KMS-11 (cell line): ENCODE results near the gene LEFTY1.
"Not testable (repeated sequence)": the region's sequence is repeated elsewhere in the genome, so short reads cannot be mapped to it uniquely, and the experiment has no call there.

Experiments used
- H2AFZ ChIP-seq: fragments of 200-600 bp; sonication (generic); 2 replicates; pipeline ENCODE4 v1.6.1; 2016; ENCODE audit warnings: antibody characterized with exemption, mixed run types, low read depth
- H3K27ac ChIP-seq: fragments of 200-600 bp; sonication (generic); 2 replicates; pipeline ENCODE4 v1.6.1; 2016; ENCODE audit warnings: mild to moderate bottlenecking, mixed run types
- H3K27me3 ChIP-seq: fragments of 200-600 bp; sonication (generic); 2 replicates; pipeline ENCODE4 v1.6.1; 2017; ENCODE audit warnings: mild to moderate bottlenecking, low read depth, mixed run types, moderate library complexity; ENCODE audit not compliant: insufficient read depth
- H3K36me3 ChIP-seq: fragments of 200-600 bp; sonication (generic); 2 replicates; pipeline ENCODE4 v1.6.1; 2017; ENCODE audit warnings: mild to moderate bottlenecking, mixed run types; ENCODE audit not compliant: insufficient read depth
- H3K4me1 ChIP-seq: fragments of 200-600 bp; sonication (generic); 2 replicates; pipeline ENCODE4 v1.6.1; 2016; ENCODE audit warnings: mild to moderate bottlenecking, low read depth, mixed run types; ENCODE audit not compliant: poor library complexity, severe bottlenecking
- H3K4me2 ChIP-seq: fragments of 200-600 bp; sonication (generic); 2 replicates; pipeline ENCODE4 v1.7.0; 2016; ENCODE audit warnings: mild to moderate bottlenecking, mixed run types
- H3K4me3 ChIP-seq: fragments of 200-600 bp; sonication (generic); IDR thresholded peaks from 2 replicates; pipeline ENCODE4 v1.6.1; 2017; ENCODE audit warnings: low read depth, low read length, mixed read lengths; ENCODE audit not compliant: insufficient read depth
- H3K79me2 ChIP-seq: fragments of 200-600 bp; sonication (generic); 2 replicates; pipeline ENCODE4 v1.6.1; 2016; ENCODE audit warnings: low read depth, mixed run types; ENCODE audit not compliant: insufficient read depth
- H3K9ac ChIP-seq: fragments of 200-600 bp; sonication (generic); 2 replicates; pipeline ENCODE4 v1.6.1; 2016; ENCODE audit warnings: mild to moderate bottlenecking, mixed run types
- H4K20me1 ChIP-seq: fragments of 200-600 bp; sonication (generic); 2 replicates; pipeline ENCODE4 v1.6.1; 2016; ENCODE audit warnings: mild to moderate bottlenecking, mixed run types; ENCODE audit not compliant: insufficient read depth
- TF ChIP-seq, protein P1 (sequence below): fragments of 200-600 bp; sonication (generic); conservative IDR thresholded peaks from 2 replicates; pipeline ENCODE4 v1.6.1; 2017; ENCODE audit warnings: low read depth, mild to moderate bottlenecking, antibody characterized with exemption, low read length, moderate library complexity, mixed read lengths

LEFTY1 gene, protein sequence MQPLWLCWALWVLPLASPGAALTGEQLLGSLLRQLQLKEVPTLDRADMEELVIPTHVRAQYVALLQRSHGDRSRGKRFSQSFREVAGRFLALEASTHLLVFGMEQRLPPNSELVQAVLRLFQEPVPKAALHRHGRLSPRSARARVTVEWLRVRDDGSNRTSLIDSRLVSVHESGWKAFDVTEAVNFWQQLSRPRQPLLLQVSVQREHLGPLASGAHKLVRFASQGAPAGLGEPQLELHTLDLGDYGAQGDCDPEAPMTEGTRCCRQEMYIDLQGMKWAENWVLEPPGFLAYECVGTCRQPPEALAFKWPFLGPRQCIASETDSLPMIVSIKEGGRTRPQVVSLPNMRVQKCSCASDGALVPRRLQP

DNA sequence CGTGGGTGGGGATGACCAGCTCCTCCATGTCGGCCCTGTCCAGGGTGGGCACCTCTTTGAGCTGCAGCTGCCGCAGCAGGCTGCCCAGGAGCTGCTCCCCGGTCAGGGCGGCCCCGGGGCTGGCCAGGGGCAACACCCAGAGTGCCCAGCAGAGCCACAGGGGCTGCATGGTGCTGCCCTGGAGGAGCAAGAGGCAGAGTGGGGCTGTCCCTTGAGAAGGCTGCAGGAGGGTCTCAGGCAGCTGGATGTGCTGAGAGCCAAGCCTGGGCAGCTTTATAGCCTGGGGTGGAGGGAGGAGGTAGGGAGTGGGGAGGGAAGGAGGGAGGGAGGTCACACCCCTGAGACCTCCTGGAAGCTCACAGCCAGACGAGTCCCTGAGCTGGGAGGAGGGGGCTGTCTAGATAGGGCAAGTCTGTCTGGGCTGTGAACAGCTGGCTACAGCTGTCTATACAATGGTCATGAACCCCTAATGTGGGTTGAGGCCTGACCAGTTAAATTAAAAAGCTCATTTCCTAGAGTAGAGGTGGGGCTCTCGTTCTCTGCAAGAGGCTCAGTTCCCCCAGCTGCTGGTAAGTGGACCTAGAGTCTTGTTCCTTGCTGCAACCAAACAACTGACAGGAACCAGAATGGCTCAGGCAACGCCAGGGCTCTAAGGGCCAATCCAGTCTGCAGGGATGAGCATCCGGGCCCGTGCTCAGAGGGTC is at the start of gene LEFTY1:
TSS of gene LEFTY1 (minus strand) at position 249 of the 704 bp plus-strand sequence. CDS start at position 169, 80 bp downstream.
- Histone ChIP-seq H4K20me1 (no peaks in the 10 kb centered on the region), H3K9ac (no peak within 1 kb of the TSS), H3K27me3 (no peaks in the 10 kb centered on the region), H3K36me3 (no peaks in the 10 kb centered on the region), H3K27ac (no peak within 1 kb of the TSS), H3K4me1 (peaks cover 7% of the 10 kb centered on the region), H2AFZ (no peak within 1 kb of the TSS), H3K79me2 (no peaks in the 10 kb centered on the region), H3K4me3 (no peak within 1 kb of the TSS), H3K4me2 (no peak within 1 kb of the TSS)
- TF ChIP-seq, protein P1, sequence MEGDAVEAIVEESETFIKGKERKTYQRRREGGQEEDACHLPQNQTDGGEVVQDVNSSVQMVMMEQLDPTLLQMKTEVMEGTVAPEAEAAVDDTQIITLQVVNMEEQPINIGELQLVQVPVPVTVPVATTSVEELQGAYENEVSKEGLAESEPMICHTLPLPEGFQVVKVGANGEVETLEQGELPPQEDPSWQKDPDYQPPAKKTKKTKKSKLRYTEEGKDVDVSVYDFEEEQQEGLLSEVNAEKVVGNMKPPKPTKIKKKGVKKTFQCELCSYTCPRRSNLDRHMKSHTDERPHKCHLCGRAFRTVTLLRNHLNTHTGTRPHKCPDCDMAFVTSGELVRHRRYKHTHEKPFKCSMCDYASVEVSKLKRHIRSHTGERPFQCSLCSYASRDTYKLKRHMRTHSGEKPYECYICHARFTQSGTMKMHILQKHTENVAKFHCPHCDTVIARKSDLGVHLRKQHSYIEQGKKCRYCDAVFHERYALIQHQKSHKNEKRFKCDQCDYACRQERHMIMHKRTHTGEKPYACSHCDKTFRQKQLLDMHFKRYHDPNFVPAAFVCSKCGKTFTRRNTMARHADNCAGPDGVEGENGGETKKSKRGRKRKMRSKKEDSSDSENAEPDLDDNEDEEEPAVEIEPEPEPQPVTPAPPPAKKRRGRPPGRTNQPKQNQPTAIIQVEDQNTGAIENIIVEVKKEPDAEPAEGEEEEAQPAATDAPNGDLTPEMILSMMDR = no peak

DNA sequence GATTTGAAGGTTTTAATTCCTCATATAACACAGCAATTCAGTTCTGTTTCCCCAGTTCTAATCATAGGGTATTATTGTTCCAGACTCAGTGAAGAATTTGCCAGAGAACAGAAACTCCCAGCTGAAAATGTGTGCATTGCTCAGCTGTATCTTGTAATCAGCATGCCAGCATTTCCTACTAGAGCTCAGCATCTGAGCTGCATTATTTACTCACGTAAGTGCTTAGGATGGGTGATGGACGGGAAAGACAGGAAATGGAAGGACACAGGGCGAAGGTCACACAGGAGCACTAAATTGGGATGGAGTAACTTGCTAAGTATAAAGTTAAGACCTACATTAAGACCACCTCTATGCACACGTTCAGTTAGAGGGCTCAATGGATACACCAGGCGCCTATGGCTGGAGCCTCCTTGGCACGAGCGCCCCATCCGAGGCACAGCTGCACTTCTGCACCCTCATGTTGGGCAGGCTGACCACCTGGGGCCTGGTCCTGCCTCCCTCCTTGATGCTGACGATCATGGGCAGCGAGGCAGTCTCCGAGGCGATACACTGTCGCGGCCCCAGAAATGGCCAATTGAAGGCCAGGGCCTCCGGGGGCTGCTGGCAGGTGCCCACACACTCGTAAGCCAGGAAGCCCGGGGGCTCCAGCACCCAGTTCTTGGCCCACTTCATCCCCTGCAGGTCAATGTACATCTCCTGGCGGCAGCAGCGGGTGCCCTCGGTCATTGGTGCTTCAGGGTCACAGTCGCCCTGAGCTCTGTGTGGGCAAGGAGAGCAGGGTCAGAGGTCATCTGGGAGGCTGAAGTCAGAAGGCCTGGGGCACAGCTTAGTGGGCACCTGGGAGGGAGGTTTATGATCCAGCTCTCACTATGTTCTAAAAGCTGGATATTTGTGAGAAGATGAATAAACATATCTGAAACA is 48.4 kb upstream of the LEFTY1 start:
- H3K4me3 ChIP-seq = no peak overlapping the region
- TF ChIP-seq, protein P1 = no peak
- no peak overlapping the region for H2AFZ ChIP-seq
- H3K4me1 ChIP-seq = peaks cover 39% of the 10 kb centered on the region
- no peak overlapping the region for H3K27ac ChIP-seq
- no peaks in the 10 kb centered on the region for H3K79me2 ChIP-seq
- no peaks in the 10 kb centered on the region for H3K36me3 ChIP-seq
- no peaks in the 10 kb centered on the region for H3K27me3 ChIP-seq
- no peaks in the 10 kb centered on the region for H4K20me1 ChIP-seq
- H3K4me2 ChIP-seq = no peak overlapping the region
- no peak overlapping the region for H3K9ac ChIP-seq

DNA sequence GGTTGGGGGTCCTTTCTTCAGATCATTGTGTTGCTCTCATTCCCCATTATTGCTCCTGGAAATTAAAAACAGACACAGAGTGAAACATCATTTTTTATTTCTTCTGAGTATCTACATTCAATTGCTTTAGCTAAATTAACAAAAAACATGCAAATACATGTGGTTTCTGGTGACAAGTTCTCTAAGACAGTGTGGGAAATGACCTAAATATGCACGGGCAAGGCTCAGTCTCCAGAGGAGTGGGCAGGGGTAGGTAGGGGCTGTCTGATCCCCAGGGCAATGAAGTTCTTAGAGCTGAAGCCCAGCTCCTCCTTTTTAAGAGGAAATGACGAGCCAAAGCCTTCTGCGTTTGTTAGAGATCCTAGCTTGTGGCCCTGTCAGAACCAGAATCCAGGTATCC is 47.6 kb upstream of the LEFTY1 start:
- no peak overlapping the region for H2AFZ ChIP-seq
- no peaks in the 10 kb centered on the region for H4K20me1 ChIP-seq
- H3K27ac ChIP-seq = no peak overlapping the region
- H3K4me1 ChIP-seq = peaks cover 31% of the 10 kb centered on the region
- TF ChIP-seq, protein P1 = no peak
- no peaks in the 10 kb centered on the region for H3K79me2 ChIP-seq
- H3K4me3 ChIP-seq = no peak overlapping the region
- no peaks in the 10 kb centered on the region for H3K27me3 ChIP-seq
- no peak overlapping the region for H3K4me2 ChIP-seq
- H3K36me3 ChIP-seq = no peaks in the 10 kb centered on the region
- H3K9ac ChIP-seq = no peak overlapping the region

DNA sequence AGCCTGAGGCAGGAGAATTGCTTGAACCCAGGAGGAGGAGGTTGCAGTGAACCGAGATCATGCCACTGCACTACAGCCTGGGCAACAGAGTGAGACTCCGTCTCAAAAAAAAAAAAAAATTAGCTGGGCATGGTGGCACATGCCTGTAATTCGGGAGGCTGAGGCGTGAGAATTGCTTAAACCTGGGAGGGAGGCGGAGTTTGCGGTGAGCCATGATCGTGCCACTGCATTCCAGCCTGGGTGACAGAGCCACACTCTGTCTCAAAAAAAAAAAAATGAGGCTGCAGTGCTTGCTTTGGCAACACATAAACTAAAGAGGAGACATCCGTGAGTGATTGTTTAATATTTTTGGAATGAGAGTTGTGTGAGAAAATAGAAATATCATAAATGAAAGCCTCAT is 47.1 kb upstream of the LEFTY1 start:
- H3K9ac ChIP-seq, H3K4me3 ChIP-seq, H3K79me2 ChIP-seq, H2AFZ ChIP-seq, H3K27ac ChIP-seq, H4K20me1 ChIP-seq, H3K36me3 ChIP-seq, H3K27me3 ChIP-seq, H3K4me2 ChIP-seq: not testable (repeated sequence)
- H3K4me1 ChIP-seq = peaks cover 27% of the 10 kb centered on the region
